GM12872 (cell line): ENCODE results near the gene EPHA8.

Source experiments
- CTCF ChIP-seq: IDR thresholded peaks from 3 replicates; pipeline ENCODE4 v1.5.1; 2011; ENCODE audit warnings: low read depth, mild to moderate bottlenecking, low read length, moderate library complexity; ENCODE audit not compliant: insufficient read depth

The EPHA8 gene

GRCh38 chr1:22524481-22524880, 38.8 kb upstream of the EPHA8 start:
- TF ChIP-seq CTCF, result no peak

DNA sequence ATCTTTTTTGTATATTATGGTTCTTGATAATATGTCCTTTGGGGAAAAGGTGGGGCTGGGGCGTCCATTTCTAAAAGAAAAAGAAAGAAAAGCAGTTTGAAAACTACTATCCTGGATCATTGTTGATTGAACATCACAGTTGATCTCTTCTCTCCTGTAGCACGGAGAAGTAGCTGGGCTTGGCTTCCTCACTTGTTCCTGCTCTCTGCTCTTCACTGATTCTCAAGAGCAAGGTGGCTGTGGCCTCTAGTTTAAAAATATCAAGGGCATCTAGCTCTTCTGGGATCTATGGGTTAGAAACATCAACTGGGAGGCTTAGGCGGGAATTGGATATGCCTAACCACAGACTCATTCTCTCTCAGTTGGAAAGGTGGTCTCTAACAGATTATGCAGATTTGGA, 38.1 kb upstream of the EPHA8 start:
- no peak for TF ChIP-seq CTCF

- TF ChIP-seq CTCF, result no peak
Observed at GRCh38 chr1:22525646-22526045, 37.6 kb upstream of the EPHA8 start.

DNA sequence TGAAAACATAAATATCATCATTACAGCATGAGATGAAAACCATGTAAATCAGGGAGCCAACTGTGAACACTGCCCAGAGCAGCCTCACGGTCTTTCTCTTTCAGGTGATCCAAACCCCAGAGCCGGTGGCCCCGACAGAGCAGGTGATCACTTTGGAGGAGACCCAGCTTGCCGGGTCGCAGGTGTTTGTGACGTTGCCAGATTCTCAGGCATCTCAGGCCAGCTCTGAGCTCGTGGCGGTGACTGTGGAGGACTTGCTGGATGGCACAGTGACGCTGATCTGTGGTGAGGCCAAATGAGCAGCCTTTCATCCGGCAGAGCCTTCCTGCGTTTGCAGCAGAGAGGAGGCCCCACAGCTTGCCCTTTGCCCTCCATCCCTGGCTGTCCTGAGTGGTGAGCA, 37.2 kb upstream of the EPHA8 start:
- no peak for TF ChIP-seq CTCF

- no peak for TF ChIP-seq CTCF
Observed at GRCh38 chr1:22526677-22527076, 36.6 kb upstream of the EPHA8 start.

DNA sequence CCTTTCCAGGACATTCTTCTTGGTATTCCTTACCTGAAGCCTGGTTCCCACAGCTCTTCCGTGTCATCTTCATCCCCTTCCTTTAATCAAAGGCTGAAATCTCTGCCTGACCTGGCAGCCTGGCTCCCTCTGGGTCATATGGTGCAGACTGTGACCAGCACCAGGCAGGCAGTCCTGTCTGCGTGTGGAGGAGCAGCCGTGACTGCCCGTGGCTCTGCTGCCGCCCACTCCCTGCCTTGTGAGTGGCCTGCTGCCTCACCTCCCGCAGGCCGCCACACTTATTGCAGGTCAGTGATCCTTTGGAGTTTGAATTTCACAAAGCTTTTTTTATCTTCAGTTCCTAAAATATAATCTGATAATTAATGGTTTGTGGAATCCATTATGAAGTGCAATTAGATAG, 36.2 kb upstream of the EPHA8 start:
- no peak for TF ChIP-seq CTCF

- TF ChIP-seq CTCF, result no peak
Observed at GRCh38 chr1:22527555-22528296, 35.6 kb upstream of the EPHA8 start.
